ENCODE data around the gene TOR4A.

Gene TOR4A

GRCh38 chr9:137303893-137304382, 26.4 kb downstream of the TOR4A start:
- no peak for DNase-seq (ENCODE audit: low read depth, low spot score)
- no peak overlapping the region for H3K27ac ChIP-seq

- H3K27ac ChIP-seq, result peak overlapping the region; percentile 43
- no peak for DNase-seq (ENCODE audit: low read depth, low spot score)
These were observed 27.0 kb downstream of the TOR4A start for GRCh38 chr9:137304383-137305059.

DNA sequence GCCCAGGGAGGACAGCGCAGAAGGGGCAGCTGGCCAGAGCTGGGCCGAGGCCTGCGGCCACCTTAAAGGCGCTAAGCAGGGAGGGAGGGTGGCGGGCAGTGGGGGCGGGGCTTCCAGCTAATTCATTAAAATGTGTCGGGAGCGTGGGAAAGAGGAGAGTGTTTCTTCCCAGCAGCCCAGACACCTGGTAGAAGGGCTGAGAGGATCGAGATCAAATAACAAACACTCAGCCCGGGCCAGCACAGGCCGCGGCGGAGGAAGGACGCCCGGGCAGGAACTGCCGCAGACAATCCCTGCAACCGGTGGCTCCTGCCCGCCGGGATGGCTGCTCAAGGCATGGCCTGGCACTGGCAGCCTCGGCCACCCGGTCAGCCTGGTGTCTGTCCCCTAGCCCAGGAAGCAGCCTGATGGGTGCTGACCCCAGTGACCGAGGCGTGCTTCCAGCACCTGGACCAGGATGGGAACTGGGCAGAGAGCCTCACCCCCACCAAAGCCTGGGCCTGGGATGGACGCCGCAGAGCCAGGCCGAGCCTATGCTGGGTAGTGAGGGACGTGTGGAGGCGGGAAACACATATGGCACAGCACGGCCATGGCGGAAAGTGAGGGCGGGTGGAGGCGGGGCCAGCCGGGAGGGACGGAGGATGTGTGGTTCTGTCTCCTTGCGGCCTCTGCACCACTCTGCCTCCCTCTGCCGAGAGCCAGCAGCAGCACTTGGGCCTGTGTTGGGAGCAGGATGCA, 27.7 kb downstream of the TOR4A start:
- no peak for DNase-seq (ENCODE audit: low read depth, low spot score)
- peak overlapping the region; percentile 43 for H3K27ac ChIP-seq

DNA sequence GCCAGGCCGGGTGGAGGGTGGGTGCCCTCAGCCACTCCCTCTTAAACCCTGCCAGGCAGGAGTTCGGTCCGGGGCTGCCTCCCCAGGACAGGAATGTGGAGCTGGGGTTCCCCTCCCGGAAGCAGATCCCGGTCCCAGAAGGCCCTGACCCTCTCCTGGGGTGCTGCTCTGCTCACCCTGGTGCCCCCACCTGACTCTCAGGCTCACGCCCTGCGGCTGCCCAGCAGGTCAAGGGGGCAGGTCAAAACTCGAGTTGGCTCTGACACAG, 28.2 kb downstream of the TOR4A start:
- H3K27ac ChIP-seq, result peak overlapping the region; percentile 43
- no peak for DNase-seq (ENCODE audit: low read depth, low spot score)

- H3K27ac ChIP-seq, result no peak overlapping the region
- DNase-seq (ENCODE audit: low read depth, low spot score), result no peak
These were observed 28.7 kb downstream of the TOR4A start for GRCh38 chr9:137306066-137306849.

GRCh38 chr9:137306850-137307254, 29.3 kb downstream of the TOR4A start:
- DNase-seq (ENCODE audit: low read depth, low spot score), result no peak
- no peak overlapping the region for H3K27ac ChIP-seq

GRCh38 chr9:137307255-137308056, 29.9 kb downstream of the TOR4A start:
- DNase-seq (ENCODE audit: low read depth, low spot score), result no peak
- no peak overlapping the region for H3K27ac ChIP-seq

DNA sequence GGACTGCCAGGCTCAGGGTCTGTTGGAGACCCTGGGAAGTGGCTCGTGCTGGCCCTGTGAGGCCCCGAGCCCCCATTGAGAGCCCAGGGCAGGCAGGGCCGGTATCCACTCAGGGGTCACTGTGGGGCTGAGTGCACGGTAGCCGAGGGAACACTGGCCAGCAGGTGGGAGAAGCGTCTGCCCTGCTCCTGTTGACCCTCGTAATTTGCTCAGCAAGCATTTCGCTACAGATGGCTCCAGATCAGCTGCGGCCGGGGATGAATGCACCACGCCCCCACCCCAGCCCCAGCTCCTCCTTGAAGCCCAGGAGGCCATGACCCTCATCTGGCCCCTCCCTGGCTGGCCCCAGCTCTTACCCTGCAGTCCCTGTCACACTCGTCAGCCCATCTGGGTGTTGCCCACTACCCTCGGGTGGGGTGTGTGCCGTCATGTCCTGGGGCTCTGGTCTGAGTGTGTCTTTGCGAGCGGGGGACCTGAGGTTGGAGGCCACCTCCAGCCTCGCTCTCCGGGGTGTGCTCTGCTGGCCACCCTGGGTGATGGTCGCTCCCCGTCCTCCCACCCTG, 30.6 kb downstream of the TOR4A start:
- no peak for DNase-seq (ENCODE audit: low read depth, low spot score)

DNA sequence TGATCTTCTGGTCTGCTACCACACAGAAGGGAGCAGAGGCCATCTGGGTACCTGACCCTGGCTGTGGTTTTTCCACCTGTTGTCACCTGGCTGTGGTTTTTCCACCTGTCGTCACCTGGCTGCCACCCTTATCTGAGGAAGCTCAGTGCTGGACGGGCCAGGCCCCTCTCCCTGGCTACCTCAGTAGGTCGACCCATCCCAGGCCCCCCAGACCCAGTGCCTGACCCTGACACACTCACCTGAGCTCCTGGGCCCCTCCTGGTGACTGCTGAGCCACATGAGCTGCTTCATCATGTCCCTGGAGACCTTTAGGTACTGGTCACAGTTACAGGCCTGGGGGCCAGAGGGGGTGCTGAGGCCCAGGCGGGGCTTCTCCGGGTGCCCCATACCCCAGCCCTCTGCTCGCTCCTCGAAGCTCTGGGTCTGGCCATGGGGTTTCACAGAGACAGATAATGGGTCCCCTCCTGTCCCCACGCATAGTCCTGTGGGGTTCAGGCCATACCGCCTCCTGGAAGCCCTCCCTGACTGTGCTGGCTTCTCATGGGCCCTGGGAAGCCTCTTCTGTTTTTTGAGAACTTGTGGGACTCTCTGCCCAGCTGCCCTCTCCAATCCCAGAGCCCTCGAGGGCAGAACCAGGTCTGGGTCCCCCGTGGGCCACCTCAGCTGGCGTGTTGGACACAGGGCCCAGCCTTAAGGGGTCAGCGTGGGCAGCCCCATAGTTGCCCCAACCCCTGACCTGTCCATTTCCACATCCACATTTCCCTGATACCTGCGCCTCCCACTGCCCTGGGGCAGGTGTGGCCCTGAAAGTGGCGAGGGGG, 32.1 kb downstream of the TOR4A start:
- H3K27ac ChIP-seq, result peak overlapping the region; percentile 78
- no peak for DNase-seq (ENCODE audit: low read depth, low spot score)

More for the DNA sequence above, 30.6 kb downstream of the TOR4A start:
- no peak overlapping the region for H3K27ac ChIP-seq

- peak overlapping the region; percentile 78 for H3K27ac ChIP-seq
- DNase-seq (ENCODE audit: low read depth, low spot score), result no peak
These were observed 32.9 kb downstream of the TOR4A start for GRCh38 chr9:137310189-137311052.

DNA sequence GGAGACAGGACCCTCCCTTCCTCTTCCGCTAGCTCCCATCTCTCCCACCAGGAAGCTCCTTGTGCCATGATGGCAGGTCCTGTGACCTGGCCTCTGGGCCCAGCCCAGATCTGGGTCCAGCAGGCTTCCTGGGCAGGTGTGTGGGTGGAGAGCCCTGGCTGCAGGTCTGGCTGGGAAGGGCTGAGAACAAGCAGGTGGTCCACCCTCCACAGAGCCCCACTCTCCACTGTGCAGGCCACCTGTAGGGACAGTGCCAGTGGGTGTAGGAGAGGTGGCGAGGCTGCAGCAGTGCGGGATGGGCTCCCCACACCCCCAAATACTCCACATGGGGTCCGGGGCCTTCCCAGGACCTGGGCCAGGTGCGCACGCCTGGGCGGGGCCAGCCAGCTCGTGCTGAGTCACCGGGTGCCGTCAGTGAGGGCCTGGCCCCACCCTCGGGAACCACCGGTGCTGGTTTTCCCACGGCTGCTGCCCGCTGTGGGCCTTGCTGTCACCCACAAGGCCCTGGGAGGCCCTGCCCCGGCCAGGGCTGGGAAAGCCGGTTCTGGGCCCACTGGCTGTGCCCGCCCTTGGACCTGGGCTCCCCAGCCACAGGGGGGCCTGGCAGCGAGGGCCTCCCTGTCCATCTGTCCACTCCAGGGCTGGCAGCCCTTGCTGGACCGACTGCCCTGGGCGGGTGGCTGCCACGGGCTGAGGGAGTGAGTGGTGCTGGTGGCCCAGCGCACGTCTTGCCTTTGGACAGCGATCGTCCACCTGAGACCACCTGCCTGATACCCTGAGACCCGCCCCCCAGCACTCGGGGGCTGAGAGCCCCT, 33.9 kb downstream of the TOR4A start:
- H3K27ac ChIP-seq, result peak overlapping the region; percentile 78
- peak; percentile 87 for DNase-seq (ENCODE audit: low read depth, low spot score)

- DNase-seq (ENCODE audit: low read depth, low spot score), result no peak
- H3K27ac ChIP-seq, result peak overlapping the region; percentile 78
These were observed 34.7 kb downstream of the TOR4A start for GRCh38 chr9:137311986-137312851.

DNA sequence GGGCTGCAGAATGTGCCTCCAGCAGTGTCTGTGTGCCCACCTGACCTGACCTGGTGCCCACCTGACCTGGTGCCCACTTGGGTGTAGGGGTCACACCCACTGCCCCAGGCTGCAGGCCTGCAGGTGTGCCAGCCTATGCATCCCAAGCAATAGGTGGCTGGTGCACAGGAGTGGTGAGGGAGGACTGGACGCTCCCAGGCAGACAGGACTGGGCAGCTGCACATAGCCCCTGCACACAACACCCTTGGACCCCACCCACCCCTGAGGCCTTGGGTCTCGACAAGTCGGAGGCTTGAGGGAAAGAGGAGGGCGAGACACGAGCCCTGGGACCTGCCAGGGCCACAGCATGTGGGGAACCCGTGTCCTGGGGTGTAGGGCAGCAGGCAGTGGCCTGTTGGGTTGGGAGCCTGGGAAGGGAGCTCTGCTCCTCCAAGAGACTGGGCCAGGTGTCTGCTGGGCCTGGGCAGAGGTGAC, 35.4 kb downstream of the TOR4A start:
- no peak overlapping the region for H3K27ac ChIP-seq
- no peak for DNase-seq (ENCODE audit: low read depth, low spot score)

- H3K27ac ChIP-seq, result no peak overlapping the region
- no peak for DNase-seq (ENCODE audit: low read depth, low spot score)
These were observed 35.9 kb downstream of the TOR4A start for GRCh38 chr9:137313326-137313936.

DNA sequence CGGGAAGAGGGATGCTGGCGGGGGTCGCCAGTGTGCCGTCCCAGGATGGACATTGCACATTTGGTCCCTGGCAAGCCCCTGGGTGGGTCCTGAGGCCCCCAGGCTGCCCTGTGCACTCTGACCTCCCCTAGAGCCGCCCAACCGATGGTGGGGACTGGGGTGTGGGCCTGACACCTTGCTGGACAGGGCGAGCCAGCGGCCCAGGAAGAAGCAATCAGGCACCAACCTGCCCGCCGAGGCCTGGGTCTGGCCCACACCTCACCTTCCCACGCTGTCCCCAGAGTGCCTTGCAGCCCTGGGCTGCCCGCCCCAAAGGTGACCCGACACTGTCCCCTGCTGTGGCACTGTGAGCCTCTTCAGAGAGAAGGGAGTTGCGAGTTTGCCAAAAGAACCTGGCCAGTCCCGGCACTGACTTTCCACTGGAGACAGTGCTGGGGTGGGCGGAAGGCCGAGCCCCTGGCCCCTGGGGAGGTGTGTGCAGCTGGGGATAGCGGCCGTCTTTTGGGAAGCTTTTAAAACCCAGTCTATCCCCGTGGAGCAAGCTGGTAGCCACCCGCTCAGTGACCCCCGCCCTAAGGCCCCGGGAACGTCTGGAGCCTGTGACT, 36.5 kb downstream of the TOR4A start:
- DNase-seq (ENCODE audit: low read depth, low spot score), result no peak
- H3K27ac ChIP-seq, result no peak overlapping the region

Measured in epithelial cell of prostate (primary cell).